Breast epithelium (tissue), 3 donors: Measurements from ENCODE around the gene MGAT5.

ENCODE experiments used
- CTCF ChIP-seq, 3 donors: fragments of 450-650 bp; IDR thresholded peaks; one replicate each; pipeline ENCODE4 v1.5.1; 2016 to 2017; ENCODE audit warnings: antibody characterized with exemption in 3 of 3, mild to moderate bottlenecking in 3 of 3, moderate library complexity in 3 of 3
- POLR2A ChIP-seq: fragments of 450-650 bp; IDR thresholded peaks from one replicate; pipeline ENCODE4 v1.6.1; 2016; ENCODE audit warnings: antibody characterized with exemption, mild to moderate bottlenecking, moderate library complexity
- POLR2AphosphoS5 ChIP-seq, 3 donors: sonication (generic); formaldehyde crosslinking; IDR thresholded peaks; one replicate each; pipeline ENCODE4 v1.6.1; 2017; ENCODE audit warnings: antibody characterized with exemption in 3 of 3

GRCh38 chr2:134246154-134246874 lies 7.6 kb upstream of the MGAT5 start:
- TF ChIP-seq CTCF (IDR thresholded peaks at IDR 0.05): no peak
- TF ChIP-seq POLR2AphosphoS5 (IDR thresholded peaks at IDR 0.05): no peak
- no peak for TF ChIP-seq POLR2A
